KOPT-K1 (cell line): Measurements from ENCODE around the gene RALGPS1.

ENCODE experiments used
- H3K27ac ChIP-seq: fragments of 200-600 bp; sonication (generic); 2 replicates; pipeline ENCODE4 v1.5.1; 2016; ENCODE audit warnings: antibody characterized with exemption, mild to moderate bottlenecking, low read depth, low read length; ENCODE audit not compliant: poor library complexity, severe bottlenecking
- H3K36me3 ChIP-seq: fragments of 200-600 bp; sonication (generic); 2 replicates; pipeline ENCODE4 v1.5.1; 2017; ENCODE audit warnings: antibody characterized with exemption, mild to moderate bottlenecking, low read length, moderate library complexity; ENCODE audit not compliant: insufficient read depth
- H3K9me3 ChIP-seq: fragments of 200-600 bp; sonication (generic); 2 replicates; pipeline ENCODE4 v1.5.1; 2017; ENCODE audit warnings: antibody characterized with exemption, low read length, mild to moderate bottlenecking; ENCODE audit not compliant: insufficient read depth, poor library complexity, severe bottlenecking

The RALGPS1 gene

GRCh38 chr9:127155314-127155960 is 240.9 kb downstream of the RALGPS1 start:
- Histone ChIP-seq H3K36me3 (no peaks in the 10 kb centered on the region), H3K27ac (peak overlapping the region; percentile 53), H3K9me3 (no peaks in the 10 kb centered on the region)

GRCh38 chr9:127158786-127159324 is 244.3 kb downstream of the RALGPS1 start:
- H3K27ac ChIP-seq, result peak overlapping the region; percentile 97

DNA sequence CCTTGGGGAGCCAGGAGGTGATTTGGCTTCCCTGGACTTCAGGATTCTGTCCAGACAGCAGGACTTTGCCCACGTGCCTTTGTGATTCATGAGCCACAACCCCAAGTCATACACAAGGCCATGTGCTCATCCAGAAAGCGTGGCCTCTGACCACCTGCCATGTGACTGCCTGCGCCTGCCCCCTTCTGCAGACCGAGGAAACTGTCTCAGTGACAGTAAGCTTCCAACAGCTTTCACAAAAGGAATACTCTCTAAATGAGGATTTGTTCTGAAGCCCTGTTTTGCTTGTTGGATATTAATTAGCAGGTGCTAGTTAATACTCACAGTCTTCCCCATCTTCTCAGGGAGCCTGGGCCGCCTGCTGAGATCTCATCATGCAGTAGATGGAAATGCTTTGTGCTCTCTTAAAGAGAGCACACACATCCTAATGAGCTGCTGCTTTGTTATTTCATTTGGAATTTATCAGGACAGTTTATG is 244.8 kb downstream of the RALGPS1 start:
- Histone ChIP-seq H3K27ac (peak overlapping the region; percentile 97), H3K9me3 (no peaks in the 10 kb centered on the region), H3K36me3 (no peaks in the 10 kb centered on the region)

More at GRCh38 chr9:127158786-127159324, 244.3 kb downstream of the RALGPS1 start:
- Histone ChIP-seq H3K36me3 (no peaks in the 10 kb centered on the region), H3K9me3 (no peaks in the 10 kb centered on the region)

DNA sequence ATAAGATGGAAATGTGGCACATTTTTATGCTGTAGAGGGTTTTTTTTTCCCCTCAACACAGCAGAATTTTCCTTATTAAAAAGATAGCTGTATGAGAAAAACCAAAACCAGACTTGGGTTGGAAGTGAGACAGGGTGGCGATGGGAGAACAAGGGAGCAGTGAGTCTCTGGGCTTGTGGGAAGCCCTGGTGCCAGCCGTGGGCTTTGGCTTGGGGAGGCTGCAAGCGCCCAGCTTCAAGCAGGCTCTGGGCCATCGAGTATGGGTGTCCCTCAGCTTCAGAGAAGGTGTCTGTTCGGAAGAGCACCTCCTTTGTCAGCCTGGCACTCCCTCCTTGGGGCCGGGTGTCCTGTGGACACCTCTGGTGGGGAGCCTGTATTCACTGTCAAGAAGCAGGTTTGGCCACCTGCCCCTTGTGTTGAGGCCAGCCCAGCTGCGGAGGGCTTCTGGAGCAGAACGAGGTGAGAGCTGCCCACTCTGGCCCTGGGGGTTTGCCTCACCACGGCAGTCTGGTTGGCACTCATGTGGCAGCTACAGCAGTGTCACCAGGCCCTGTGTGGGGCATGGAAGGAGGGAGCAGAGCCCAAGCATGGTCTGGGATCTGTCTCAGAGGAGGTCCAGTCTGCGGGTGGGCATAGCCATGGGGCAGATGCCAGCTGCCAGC is 245.5 kb downstream of the RALGPS1 start:
- Histone ChIP-seq H3K9me3 (no peaks in the 10 kb centered on the region), H3K27ac (peak overlapping the region; percentile 97), H3K36me3 (no peaks in the 10 kb centered on the region)

DNA sequence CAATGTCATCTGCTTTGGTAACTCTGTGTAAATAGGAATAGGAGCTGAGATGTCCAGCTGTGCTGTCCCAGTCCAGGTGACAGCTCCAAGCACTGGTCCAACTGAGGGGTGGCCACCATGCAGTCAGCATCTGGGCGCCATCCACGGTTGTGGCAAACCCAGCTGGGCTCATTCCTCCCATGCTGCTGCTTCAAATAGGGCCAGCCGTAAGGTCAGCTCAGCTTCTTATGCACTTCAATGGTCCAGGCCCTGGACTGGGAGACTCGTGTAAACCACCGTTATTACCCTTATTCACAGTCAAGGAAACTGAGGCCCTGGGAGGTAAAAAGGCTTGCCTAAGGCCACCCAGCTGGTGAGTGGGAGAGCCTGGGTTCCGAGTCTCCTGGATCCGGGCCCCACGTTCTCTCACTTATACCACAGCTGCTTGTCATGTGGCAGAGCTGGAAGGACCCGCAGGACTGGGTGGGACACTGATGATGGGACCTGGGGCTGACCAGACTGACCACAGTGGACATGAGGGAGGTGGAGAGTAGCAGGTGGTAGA is 246.6 kb downstream of the RALGPS1 start:
- no peaks in the 10 kb centered on the region for H3K9me3 ChIP-seq
- H3K27ac ChIP-seq, result peak overlapping the region; percentile 97
- H3K36me3 ChIP-seq, result no peaks in the 10 kb centered on the region

GRCh38 chr9:127162046-127162863 is 247.7 kb downstream of the RALGPS1 start:
- Histone ChIP-seq H3K9me3 (no peaks in the 10 kb centered on the region), H3K27ac (peak overlapping the region; percentile 97), H3K36me3 (no peaks in the 10 kb centered on the region)

- no peaks in the 10 kb centered on the region for H3K36me3 ChIP-seq
- no peaks in the 10 kb centered on the region for H3K9me3 ChIP-seq
- peak overlapping the region; percentile 97 for H3K27ac ChIP-seq
Observed at GRCh38 chr9:127162864-127163365, 248.3 kb downstream of the RALGPS1 start.

GRCh38 chr9:127163409-127163808 is 248.8 kb downstream of the RALGPS1 start:
- H3K36me3 ChIP-seq, result peaks cover 3% of the 10 kb centered on the region; the same call in 1 of the 2 replicates
- peak overlapping the region; percentile 97 for H3K27ac ChIP-seq
- H3K9me3 ChIP-seq, result no peaks in the 10 kb centered on the region

GRCh38 chr9:127165116-127165515 is 250.5 kb downstream of the RALGPS1 start:
- Histone ChIP-seq H3K36me3 (peaks cover 4% of the 10 kb centered on the region; the same call in 1 of the 2 replicates), H3K9me3 (no peaks in the 10 kb centered on the region), H3K27ac (peak overlapping the region; percentile 97)

DNA sequence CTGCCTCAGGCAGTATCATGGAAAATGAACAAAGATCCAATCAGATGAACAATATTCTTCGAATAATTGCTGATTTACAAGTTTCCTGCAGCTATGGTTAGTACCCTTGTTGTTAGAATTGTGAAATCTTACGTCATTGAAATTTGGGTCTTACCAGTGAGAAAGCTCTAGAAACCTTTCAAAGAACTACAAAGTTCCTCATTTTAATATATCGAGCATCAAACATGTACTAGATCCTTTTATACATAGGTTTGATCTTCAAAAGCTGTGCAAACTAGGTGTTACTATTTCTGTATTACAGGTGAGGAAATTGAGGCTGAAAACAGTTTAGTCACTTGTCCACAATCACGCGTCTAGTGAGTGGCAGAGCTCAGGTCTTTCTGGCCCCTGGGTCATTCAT is 251.5 kb downstream of the RALGPS1 start:
- Histone ChIP-seq H3K36me3 (peaks cover 4% of the 10 kb centered on the region; the same call in 1 of the 2 replicates), H3K27ac (peak overlapping the region; percentile 97), H3K9me3 (no peaks in the 10 kb centered on the region)

DNA sequence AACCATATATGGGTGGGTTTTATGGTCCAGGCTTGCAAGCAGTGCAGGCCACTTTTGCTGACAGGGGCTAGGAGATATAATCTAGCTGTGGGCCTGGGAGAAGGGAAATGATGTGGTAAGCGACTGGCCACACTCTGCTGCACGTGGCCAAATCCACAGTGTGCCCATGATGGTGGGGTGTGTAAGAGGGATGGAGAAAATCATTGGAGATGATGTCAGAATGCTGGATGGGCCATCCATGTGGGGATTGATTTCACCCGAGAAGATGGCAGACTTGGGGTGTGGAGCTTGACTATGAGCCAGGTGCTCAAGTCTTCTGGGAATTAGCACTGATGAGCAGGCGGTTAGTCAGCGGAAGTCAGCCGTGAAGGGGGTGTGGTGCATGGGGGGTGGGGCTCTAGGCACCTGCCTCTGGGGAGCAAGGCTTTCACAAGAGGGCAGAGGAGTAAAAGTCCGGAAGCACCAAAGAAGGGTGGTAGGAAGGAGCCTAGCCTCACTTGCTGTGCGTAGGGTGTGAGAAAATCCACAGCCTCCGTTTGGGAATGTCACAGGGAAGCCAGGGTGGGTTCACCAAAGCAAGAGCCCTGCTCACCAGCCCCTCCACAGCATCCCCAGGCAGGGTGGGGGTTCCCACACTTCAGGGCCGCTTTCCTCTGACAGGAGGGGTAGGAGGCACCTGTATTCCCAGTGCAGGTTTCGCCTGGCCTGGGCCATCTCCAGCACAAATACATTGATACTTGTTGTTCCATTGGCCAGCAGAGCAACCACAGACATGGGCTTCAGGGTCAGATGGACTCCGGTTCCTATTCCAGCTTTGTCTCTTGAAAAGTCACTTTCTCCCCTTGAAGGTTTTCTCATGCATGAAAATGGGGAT is 252.3 kb downstream of the RALGPS1 start:
- H3K9me3 ChIP-seq, result no peaks in the 10 kb centered on the region
- peak overlapping the region; percentile 97 for H3K27ac ChIP-seq

DNA sequence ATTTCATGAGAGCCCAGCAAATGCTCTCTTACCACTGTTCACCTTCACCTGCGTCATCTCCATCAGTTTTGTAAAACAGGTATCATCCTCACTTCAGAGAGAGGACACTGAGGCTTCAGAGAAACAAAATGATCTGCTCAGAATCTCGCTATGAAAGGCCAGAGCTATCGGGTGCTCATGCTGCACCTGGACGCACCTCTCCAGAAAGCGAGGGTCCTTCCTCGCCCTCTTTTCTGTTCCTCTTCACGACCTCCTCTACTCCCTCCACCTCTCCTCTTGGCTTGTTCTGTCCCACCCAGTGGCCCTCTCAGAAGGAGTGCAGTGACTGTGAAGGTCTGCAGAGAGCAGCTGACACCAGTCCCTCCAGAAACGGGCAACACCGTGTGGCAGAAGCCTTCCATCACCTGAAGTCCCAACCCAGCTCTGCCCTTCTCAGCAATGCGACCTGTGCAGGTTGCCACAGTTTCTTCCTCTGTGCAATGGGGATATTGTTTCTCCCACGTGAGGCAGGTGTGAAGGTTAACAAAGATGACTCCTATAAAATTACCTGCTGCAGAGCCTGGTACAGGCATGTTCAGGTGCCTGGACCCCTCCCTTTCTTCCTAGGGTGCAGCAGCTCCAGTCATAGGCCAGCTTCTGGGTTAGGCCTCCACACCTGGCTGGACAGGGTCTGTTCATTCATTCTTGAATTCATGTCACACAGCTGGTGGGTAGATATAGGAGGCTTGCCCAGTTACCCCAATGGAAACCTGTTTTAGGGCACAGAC is 253.2 kb downstream of the RALGPS1 start:
- peak overlapping the region; percentile 97 for H3K27ac ChIP-seq
- H3K9me3 ChIP-seq, result no peaks in the 10 kb centered on the region
- H3K36me3 ChIP-seq, result peaks cover 8% of the 10 kb centered on the region

More for the DNA sequence above, 252.3 kb downstream of the RALGPS1 start:
- peaks cover 4% of the 10 kb centered on the region; the same call in 1 of the 2 replicates for H3K36me3 ChIP-seq
